CD14-positive monocyte (primary cell): ENCODE measurements around the gene ZNF235. TPM values are rescaled to one million over a fixed set of nuclear protein-coding genes. Genes with fewer than 3 reads are reported as not detected.
A peak's percentile ranks its signal among the peaks of the same experiment; 100 is the strongest.

ENCODE experiments used
- DNase-seq, 3 donors: peaks; one replicate each; pipeline ENCODE4 v3.0.0-alpha.2; 2011 to 2022
- H2AFZ ChIP-seq: 2 replicates; pipeline ENCODE4 v1.6.0; 2012; ENCODE audit warnings: mild to moderate bottlenecking, low read depth, low read length, inconsistent platforms; ENCODE audit not compliant: insufficient read depth, poor library complexity, severe bottlenecking
- H3K27ac ChIP-seq, 2 donors: 1 replicate in 1 of 2; 2 replicates in 1 of 2; pipeline ENCODE4 v1.5.1; 2012 to 2013; ENCODE audit warnings: low read length in 2 of 2, control low read depth in 1 of 2, inconsistent platforms in 1 of 2, low read depth in 1 of 2, mild to moderate bottlenecking in 1 of 2
- H3K27me3 ChIP-seq, 2 donors: one replicate each; pipeline versions ENCODE4 v1.6.0 to v1.6.1; 2011 to 2013; ENCODE audit warnings: low read length in 2 of 2; ENCODE audit not compliant: control insufficient read depth in 2 of 2, insufficient read depth in 2 of 2
- H3K36me3 ChIP-seq, 2 donors: replicated peaks in 1 of 2; 1 replicate in 1 of 2; 2 replicates in 1 of 2; pipeline versions ENCODE4 v1.5.1 to v1.6.1; 2012 to 2013; ENCODE audit warnings: low read length in 2 of 2, control low read depth in 1 of 2, inconsistent platforms in 1 of 2, mild to moderate bottlenecking in 1 of 2; ENCODE audit not compliant: insufficient read depth in 2 of 2, control insufficient read depth in 1 of 2
- H3K4me1 ChIP-seq, 2 donors: 1 replicate in 1 of 2; 2 replicates in 1 of 2; pipeline versions ENCODE4 v1.5.1 to v1.6.1; 2012 to 2013; ENCODE audit warnings: low read length in 2 of 2, control low read depth in 1 of 2, inconsistent platforms in 1 of 2, mild to moderate bottlenecking in 1 of 2, moderate library complexity in 1 of 2; ENCODE audit not compliant: insufficient read depth in 2 of 2, control insufficient read depth in 1 of 2
- H3K4me2 ChIP-seq: replicated peaks from 2 replicates; pipeline ENCODE3; 2012; ENCODE audit warnings: low read length, moderate library complexity, mild to moderate bottlenecking; ENCODE audit not compliant: poor library complexity, severe bottlenecking; ENCODE audit errors: extremely low read depth
- H3K4me3 ChIP-seq, 3 experiments: fragments of 200-600 bp in 1 of 3; sonication (generic) in 1 of 3; replicated peaks in 1 of 3; 1 replicate in 2 of 3; 2 replicates in 1 of 3; pipeline ENCODE4 v1.5.1; 2011 to 2013; ENCODE audit warnings: low read length in 3 of 3, mild to moderate bottlenecking in 3 of 3, control low read depth in 2 of 3, low read depth in 2 of 3, inconsistent platforms in 1 of 3, moderate library complexity in 1 of 3
- H3K79me2 ChIP-seq: 2 replicates; pipeline ENCODE4 v1.6.0; 2012; ENCODE audit warnings: mild to moderate bottlenecking, control low read depth, inconsistent platforms, low read length, moderate library complexity; ENCODE audit not compliant: insufficient read depth
- H3K9ac ChIP-seq: 2 replicates; pipeline ENCODE4 v1.6.0; 2017; ENCODE audit warnings: low read length, mild to moderate bottlenecking; ENCODE audit not compliant: insufficient read depth, poor library complexity, severe bottlenecking
- H3K9me3 ChIP-seq, 2 donors: replicated peaks in 1 of 2; 1 replicate in 1 of 2; 2 replicates in 1 of 2; pipeline versions ENCODE4 v1.5.1 to v1.6.1; 2012 to 2013; ENCODE audit warnings: low read length in 2 of 2, control low read depth in 1 of 2; ENCODE audit not compliant: control insufficient read depth in 1 of 2, insufficient read depth in 1 of 2
- H4K20me1 ChIP-seq: 2 replicates; pipeline ENCODE4 v1.6.0; 2012; ENCODE audit warnings: mild to moderate bottlenecking, low read length, control low read depth, moderate library complexity; ENCODE audit not compliant: insufficient read depth
- H3K27ac Mint-ChIP-seq, 7 donors: one replicate each; pipeline ENCODE4 v1.8.0; 2020; ENCODE audit warnings: mild to moderate bottlenecking in 7 of 7, mixed read lengths in 7 of 7, moderate library complexity in 6 of 7, inconsistent platforms in 2 of 7
- H3K27me3 Mint-ChIP-seq, 3 donors: one replicate each; pipeline ENCODE4 v1.8.0; 2021 to 2022; ENCODE audit warnings: low read depth in 3 of 3, mild to moderate bottlenecking in 3 of 3, mixed read lengths in 3 of 3, moderate library complexity in 3 of 3, inconsistent platforms in 1 of 3
- H3K36me3 Mint-ChIP-seq, 2 donors: one replicate each; pipeline ENCODE4 v1.8.0; 2020; ENCODE audit warnings: mixed read lengths in 2 of 2, inconsistent platforms in 1 of 2, mild to moderate bottlenecking in 1 of 2
- H3K4me1 Mint-ChIP-seq: one replicate; pipeline ENCODE4 v1.8.0; 2020; ENCODE audit warnings: mild to moderate bottlenecking, mixed read lengths
- H3K4me3 Mint-ChIP-seq, 2 donors: one replicate each; pipeline ENCODE4 v1.8.0; 2020; ENCODE audit warnings: mild to moderate bottlenecking in 2 of 2, mixed read lengths in 2 of 2, moderate library complexity in 1 of 2
- H3K9me3 Mint-ChIP-seq, 7 donors: one replicate each; pipeline ENCODE4 v1.8.0; 2020 to 2022; ENCODE audit warnings: mixed read lengths in 7 of 7, mild to moderate bottlenecking in 6 of 7, moderate library complexity in 6 of 7, inconsistent platforms in 2 of 7
- CTCF ChIP-seq: fragments of 200-600 bp; IDR thresholded peaks from one replicate; pipeline ENCODE4 v1.8.0; 2022; ENCODE audit warnings: antibody characterized with exemption, mild to moderate bottlenecking
- WGBS: methylation state at CpG from one replicate; pipeline ENCODE4 v1.1.5; 2013; ENCODE audit warnings: missing lambda C conversion rate; ENCODE audit not compliant: insufficient coverage; 5-methylcytosine and 5-hydroxymethylcytosine counted together
- intact Hi-C, 2 donors: fragments of 100-400 bp; cut with micrococcal nuclease; formaldehyde crosslinking; loops; one replicate each; pipeline versions ENCODE4 v1.15.0 to v1.15.1; 2023
- polyA plus RNA-seq, 3 donors: library from polyadenylated mRNA; depleted of rRNA in 1 of 3; unstranded in 2 of 3; stranded (reverse) in 1 of 3; fragments of 300-500 nt in 2 of 3; fragments of >200 nt in 1 of 3; fragmentation: Illumina TruSeq in 2 of 3; gene quantifications; 1 replicate in 2 of 3; 2 replicates in 1 of 3; pipeline ENCODE4 v1.2.3, GENCODE V29; 2012 to 2021

ZNF235 gene
- polyA plus RNA-seq, 3 donors, result 0.64 to 3.0 (median 0.92) TPM

- Mint-ChIP-seq H3K4me3 (no peak overlapping the region), H3K27ac (no peak overlapping the region), H3K9me3 (peaks cover 37 to 74% (median 69%) of the 10 kb centered on the region in 7 donors), H3K36me3 (no peaks in the 10 kb centered on the region), H3K27me3 (peaks cover 0 to 3% (median 0%) of the 10 kb centered on the region in 3 donors), H3K4me1 (no peaks in the 10 kb centered on the region)
- Histone ChIP-seq H3K36me3 (no peaks in the 10 kb centered on the region), H3K27ac (no peak overlapping the region), H3K27me3 (no peaks in the 10 kb centered on the region), H3K4me2 (no peak overlapping the region), H3K79me2 (no peaks in the 10 kb centered on the region), H4K20me1 (no peaks in the 10 kb centered on the region), H3K4me3 (no peak overlapping the region), H3K9ac (no peak overlapping the region), H3K9me3 (peaks cover 45 to 86% of the 10 kb centered on the region in 2 donors), H3K4me1 (no peaks in the 10 kb centered on the region), H2AFZ (no peak overlapping the region)
- DNase-seq, result no peak
- intact Hi-C loops, result no loop called here
- no peak for TF ChIP-seq CTCF
- WGBS, result no CpG with 5 or more reads among the region's 1 CpG
Observed at GRCh38 chr19:44277331-44277730, 27.5 kb downstream of the ZNF235 start.

GRCh38 chr19:44260695-44261446, 44.0 kb downstream of the ZNF235 start:
- Histone ChIP-seq H3K9me3 (peaks cover 34 to 42% of the 10 kb centered on the region in 2 donors), H3K27ac (no peak overlapping the region), H3K4me2 (no peak overlapping the region), H3K36me3 (no peaks in the 10 kb centered on the region), H2AFZ (no peak overlapping the region), H3K27me3 (no peaks in the 10 kb centered on the region), H3K4me3 (no peak overlapping the region), H4K20me1 (no peaks in the 10 kb centered on the region), H3K9ac (no peak overlapping the region), H3K4me1 (peaks cover 9 to 13% of the 10 kb centered on the region in 2 donors), H3K79me2 (no peaks in the 10 kb centered on the region)
- no peak for TF ChIP-seq CTCF
- Mint-ChIP-seq H3K27ac (peak overlapping the region in 1 of 7 donors; percentile 57), H3K27me3 (peaks cover 0 to 13% (median 12%) of the 10 kb centered on the region in 3 donors), H3K4me1 (peaks cover 10% of the 10 kb centered on the region), H3K36me3 (no peaks in the 10 kb centered on the region), H3K4me3 (peak overlapping the region; percentile 72 to 89), H3K9me3 (peaks cover 37 to 68% (median 48%) of the 10 kb centered on the region in 7 donors)
- DNase-seq, result no peak
- intact Hi-C loops, result no loop called here
- 100% methylated on average over 2 of the region's 6 CpGs for WGBS
